GM21423 (cell line): ENCODE results near the gene TMEM91.

Experiments
- ATAC-seq: cut with Tn5 transposase; IDR thresholded peaks from one replicate; pipeline ENCODE4 v1.9.1; 2021; ENCODE audit warnings: mild to moderate bottlenecking, moderate library complexity; ENCODE audit not compliant: unreplicated experiment

Gene TMEM91

GRCh38 chr19:41409288-41409687 is 33.0 kb downstream of the TMEM91 start:
- no peak for ATAC-seq

- ATAC-seq = no peak
Measured at GRCh38 chr19:41410336-41411054, 34.2 kb downstream of the TMEM91 start.

- ATAC-seq = no peak
Measured at GRCh38 chr19:41411100-41411967, 35.0 kb downstream of the TMEM91 start.

- ATAC-seq = no peak
Measured at GRCh38 chr19:41411968-41412265, 35.6 kb downstream of the TMEM91 start.

DNA sequence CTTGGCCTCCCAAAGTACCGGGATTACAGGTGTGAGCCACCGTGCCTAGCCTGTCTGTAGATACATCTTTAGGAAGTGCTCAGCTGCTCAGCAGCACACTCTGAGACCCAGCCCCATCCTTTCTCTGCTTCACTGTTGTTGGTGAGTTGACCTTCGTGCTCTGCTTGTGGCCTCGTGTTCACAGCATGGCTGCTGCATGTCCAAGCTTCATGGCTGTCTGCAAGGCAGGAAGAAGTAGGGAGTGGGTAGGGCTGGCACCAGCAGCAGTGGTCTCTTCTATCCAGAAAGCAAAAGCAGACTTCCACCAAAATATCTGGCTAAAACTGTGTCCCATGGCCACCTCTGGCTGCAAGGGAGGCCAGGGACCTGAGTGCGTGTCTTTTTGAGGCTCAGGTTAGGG is 36.6 kb downstream of the TMEM91 start:
- ATAC-seq = no peak

DNA sequence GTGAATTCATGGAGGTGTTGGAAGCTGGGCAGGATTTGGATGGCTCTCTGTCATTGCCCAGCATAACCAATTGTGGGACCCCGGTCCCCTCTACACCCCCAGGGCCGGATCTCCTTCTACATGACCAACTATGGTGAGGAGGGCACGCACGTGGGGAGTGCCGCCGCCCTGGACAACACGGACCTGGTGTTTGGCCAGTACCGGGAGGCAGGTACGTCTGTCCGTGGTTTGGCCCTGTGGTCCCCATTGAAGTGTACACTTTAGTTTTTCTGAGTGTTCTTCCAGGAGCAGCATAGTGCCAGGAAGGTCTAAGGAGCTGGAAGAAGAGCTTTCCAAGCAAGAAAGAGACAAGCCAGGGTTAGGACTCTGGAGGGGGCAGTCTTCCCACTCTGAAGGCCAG is 37.6 kb downstream of the TMEM91 start:
- ATAC-seq = no peak

- no peak for ATAC-seq
Measured at GRCh38 chr19:41414461-41414860, 38.1 kb downstream of the TMEM91 start.

DNA sequence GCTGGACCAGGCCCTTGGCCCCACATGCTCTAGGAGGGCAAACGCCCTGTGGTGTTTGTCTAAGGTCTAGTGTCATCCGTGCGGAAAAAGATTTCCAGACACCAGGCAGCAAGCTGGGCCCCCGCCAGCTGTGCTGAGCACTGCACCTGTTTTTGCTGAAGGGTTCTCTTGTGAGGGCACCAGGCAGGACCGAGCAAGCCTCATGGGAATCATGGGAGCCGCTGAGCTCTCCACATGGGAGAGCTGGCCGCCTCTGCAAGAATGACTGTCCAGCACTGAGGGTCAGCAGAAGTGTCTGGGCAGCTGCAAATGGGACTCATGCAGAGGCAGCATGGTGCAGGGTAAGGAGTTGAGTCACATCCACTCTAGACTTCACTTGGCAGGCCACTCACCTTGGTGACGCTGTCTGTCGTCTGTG is 38.8 kb downstream of the TMEM91 start:
- ATAC-seq = no peak

DNA sequence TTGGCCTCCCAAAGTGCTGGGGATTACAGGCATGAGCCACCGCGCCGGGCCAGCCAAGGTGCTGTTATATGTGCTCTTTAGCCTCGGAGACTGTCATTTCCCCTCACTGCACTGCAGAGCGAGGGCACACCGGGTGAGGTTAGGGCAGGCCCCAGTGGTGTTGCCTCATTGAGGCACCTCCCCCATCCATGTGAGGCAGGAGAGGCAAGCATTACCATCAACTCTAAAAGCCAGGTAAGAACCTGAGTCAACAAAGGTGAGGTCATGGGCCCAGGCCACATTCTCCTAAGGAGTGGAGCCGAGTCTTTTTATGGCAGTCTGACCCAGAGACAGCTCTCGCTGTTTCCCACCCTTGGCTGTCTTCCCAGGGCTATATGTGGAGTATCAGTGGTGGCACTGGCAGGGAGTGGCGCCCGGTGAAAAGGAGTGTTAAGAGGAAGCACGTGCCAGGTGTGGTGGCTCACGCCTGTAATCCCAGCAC is 39.9 kb downstream of the TMEM91 start:
- no peak for ATAC-seq

DNA sequence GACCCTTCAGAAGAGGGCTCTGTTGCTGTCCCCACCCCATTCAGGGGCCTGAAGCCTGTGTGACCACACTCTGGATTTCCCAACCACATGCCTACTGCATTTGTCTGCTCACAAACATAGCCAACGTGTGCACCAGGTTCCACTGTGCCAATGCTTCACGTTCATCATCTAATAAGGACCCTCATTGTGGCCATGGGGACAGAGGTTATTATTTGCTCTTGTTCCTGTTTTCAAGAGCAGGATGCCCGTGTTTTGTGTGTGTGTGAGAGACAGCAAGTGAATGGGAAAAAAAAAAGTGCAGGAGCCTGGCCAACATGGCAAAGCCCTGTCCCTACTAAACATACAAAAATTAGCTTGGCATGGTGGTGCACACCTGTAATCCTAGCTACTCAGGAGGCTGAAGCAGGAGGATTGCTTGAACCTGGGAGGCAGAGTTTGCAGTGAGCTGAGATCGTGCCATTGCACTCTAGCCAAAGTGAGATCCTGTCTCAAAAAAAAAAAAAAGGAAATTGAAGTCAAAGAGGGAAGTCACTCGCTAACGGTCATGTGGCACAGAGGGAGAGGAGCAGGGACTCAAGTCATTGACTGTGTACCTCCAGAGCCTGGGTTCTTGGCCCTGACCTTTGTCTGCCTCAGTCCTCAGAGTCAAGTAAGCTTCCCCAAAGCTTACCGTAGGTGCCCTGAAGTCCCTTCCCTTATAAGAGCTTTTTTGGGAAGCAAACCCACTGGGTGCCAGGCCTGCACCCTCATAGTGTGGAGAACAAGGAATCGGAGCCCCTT is 44.0 kb downstream of the TMEM91 start:
- no peak for ATAC-seq

DNA sequence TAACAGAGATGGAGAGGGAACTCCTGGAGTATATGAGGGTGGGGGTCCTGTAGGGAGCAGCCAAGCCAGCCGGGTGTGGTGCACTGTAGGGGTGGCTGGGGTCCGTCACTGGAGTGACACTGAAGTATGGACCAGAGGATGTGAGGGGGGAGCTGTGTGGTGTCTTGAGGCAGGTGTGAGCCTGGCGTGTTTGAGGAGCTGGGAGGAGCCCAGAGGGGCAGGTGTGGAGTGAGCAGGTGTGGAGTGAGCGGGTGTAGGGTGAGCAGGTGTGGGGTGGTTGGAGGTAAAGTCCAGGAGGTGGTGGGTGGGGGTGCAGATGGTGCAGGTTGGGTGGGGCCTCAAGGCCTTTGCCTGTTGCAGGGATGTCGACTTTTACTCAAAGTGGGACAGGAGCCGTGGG is 45.0 kb downstream of the TMEM91 start:
- no peak for ATAC-seq

GRCh38 chr19:41421973-41422372 is 45.6 kb downstream of the TMEM91 start:
- ATAC-seq = no peak

DNA sequence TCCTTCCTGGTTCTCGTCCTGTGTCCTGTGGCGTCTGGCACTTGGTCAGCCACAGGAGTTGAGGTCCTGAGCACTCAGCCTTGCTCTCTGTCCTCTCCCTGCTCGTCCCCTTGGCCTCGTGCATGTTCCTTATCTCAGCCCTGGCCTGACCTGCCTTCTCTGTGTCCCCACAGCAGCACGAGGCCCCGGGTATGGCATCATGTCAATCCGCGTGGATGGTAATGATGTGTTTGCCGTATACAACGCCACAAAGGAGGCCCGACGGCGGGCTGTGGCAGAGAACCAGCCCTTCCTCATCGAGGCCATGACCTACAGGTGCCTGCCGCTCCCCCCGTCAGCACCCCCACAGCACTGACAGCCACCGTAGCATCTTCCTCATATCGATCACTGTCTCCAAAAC is 46.1 kb downstream of the TMEM91 start:
- no peak for ATAC-seq

- no peak for ATAC-seq
Measured at GRCh38 chr19:41422955-41423354, 46.6 kb downstream of the TMEM91 start.

DNA sequence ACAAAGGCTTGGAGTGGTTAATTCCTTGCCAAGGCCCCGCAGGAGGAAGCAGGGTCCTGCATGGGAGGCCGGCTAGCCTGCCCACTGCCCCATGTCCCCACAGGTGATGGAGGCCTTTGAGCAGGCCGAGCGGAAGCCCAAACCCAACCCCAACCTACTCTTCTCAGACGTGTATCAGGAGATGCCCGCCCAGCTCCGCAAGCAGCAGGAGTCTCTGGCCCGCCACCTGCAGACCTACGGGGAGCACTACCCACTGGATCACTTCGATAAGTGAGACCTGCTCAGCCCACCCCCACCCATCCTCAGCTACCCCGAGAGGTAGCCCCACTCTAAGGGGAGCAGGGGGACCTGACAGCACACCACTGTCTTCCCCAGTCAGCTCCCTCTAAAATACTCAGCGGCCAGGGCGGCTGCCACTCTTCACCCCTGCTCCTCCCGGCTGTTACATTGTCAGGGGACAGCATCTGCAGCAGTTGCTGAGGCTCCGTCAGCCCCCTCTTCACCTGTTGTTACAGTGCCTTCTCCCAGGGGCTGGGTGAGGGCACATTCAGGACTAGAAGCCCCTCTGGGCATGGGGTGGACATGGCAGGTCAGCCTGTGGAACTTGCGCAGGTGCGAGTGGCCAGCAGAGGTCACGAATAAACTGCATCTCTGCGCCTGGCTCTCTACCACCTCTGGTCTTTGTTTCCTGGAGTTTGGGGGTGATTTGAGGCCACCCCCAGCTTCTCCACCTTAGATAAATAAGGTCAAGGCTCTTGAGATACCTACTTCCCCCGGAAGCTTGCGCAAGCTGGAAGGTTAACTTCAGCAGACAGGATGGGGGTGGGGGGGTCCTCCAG is 48.2 kb downstream of the TMEM91 start:
- no peak for ATAC-seq

GRCh38 chr19:41425174-41426115 is 49.1 kb downstream of the TMEM91 start:
- no peak for ATAC-seq

DNA sequence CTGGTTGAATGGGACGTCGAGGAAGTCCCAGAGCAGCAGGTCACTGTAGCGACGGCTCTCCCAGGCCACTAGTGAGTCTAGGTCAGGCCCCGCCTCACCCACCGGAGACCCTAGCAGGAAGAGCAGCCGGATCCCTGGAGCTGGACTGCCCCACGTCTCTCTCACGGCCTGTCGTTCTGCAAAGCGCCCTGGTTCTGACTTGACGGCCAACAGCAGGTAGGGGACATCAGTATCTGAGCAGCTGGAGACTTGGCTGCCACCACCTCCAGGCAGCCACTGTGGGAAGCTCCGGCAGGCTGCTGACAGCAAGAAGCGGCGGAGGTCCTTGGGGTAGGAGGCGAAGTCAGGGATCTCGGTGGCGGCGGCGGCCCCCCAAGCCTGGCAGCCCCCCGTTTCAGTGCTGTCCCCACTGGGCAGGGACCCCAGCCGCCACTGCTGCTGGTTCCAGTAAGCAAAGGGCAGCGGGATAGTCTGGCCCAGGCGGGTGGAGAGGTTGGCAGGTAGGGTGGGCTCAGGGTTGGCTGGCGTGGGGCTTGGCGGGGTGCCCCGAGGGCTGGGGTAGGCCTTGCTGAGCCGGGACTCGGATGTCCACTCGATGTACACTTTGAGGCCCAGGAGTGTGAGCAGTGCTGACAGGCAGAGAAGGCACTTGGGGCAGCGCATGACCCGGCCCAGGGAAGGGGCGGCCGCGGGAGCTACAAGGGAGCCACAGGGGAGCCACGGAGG is 49.9 kb downstream of the TMEM91 start:
- no peak for ATAC-seq

- ATAC-seq = no peak
Measured at GRCh38 chr19:41426952-41427646, 50.8 kb downstream of the TMEM91 start, which contains the start of gene B3GNT8. TSS of gene B3GNT8 (minus strand) at chr19:41427374. CDS start at chr19:41426778, 596 bp downstream.
